PC-9 (cell line): Measurements from ENCODE around the gene C2orf49. TPM values are rescaled to one million over a fixed set of nuclear protein-coding genes. Genes with fewer than 3 reads are reported as not detected.

Experiments used
- BruUV-seq: library from RNA; stranded (reverse); fragments of 400-500 nt; replicated peaks from 2 replicates; lab custom pipeline; 2021; lab: Mats Ljungman, UMichigan
- CTCF ChIA-PET: fragments of 300-600 bp; sonication (Branson Sonifier 250); formaldehyde crosslinking; loops from one replicate; lab custom pipeline; 2022; ENCODE audit warnings: antibody characterized with exemption; lab: Charles Lee
- POLR2A ChIA-PET: fragments of 300-600 bp; sonication (Branson Sonifier 250); formaldehyde crosslinking; loops from one replicate; lab custom pipeline; 2022; ENCODE audit warnings: antibody characterized with exemption; ENCODE audit not compliant: unreplicated experiment; lab: Charles Lee
- DNase-seq, 2 experiments: peaks; one replicate each; pipeline versions ENCODE4 v3.0.0 to v3.0.0-alpha.2; 2015 to 2022; ENCODE audit warnings: mixed read lengths in 1 of 2
- H2AFZ ChIP-seq: fragments of 200-600 bp; sonication (generic); 2 replicates; pipeline ENCODE4 v1.8.1; 2017; ENCODE audit warnings: antibody characterized with exemption
- H3F3A ChIP-seq: fragments of 200-600 bp; sonication (generic); 2 replicates; pipeline ENCODE4 v1.8.1; 2017; ENCODE audit warnings: antibody characterized with exemption, mild to moderate bottlenecking, low read depth; ENCODE audit not compliant: insufficient read depth
- H3K27ac ChIP-seq: fragments of 200-600 bp; sonication (generic); 2 replicates; pipeline ENCODE4 v1.6.1; 2016; ENCODE audit warnings: mixed run types
- H3K27me3 ChIP-seq: fragments of 200-600 bp; sonication (generic); 2 replicates; pipeline ENCODE4 v1.6.1; 2016; ENCODE audit warnings: low read depth, mixed run types; ENCODE audit not compliant: insufficient read depth
- H3K36me3 ChIP-seq: fragments of 200-600 bp; sonication (generic); 2 replicates; pipeline ENCODE4 v1.6.1; 2016; ENCODE audit warnings: low read depth, mixed run types
- H3K4me1 ChIP-seq: fragments of 200-600 bp; sonication (generic); replicated peaks from 2 replicates; pipeline ENCODE4 v1.6.1; 2016; ENCODE audit warnings: mixed run types; ENCODE audit not compliant: insufficient read depth
- H3K4me2 ChIP-seq: fragments of 200-600 bp; sonication (generic); 2 replicates; pipeline ENCODE4 v1.6.1; 2017; ENCODE audit warnings: mixed run types
- H3K4me3 ChIP-seq: fragments of 200-600 bp; sonication (generic); 2 replicates; pipeline ENCODE4 v1.6.1; 2016; ENCODE audit warnings: mixed run types
- H3K79me2 ChIP-seq: fragments of 200-600 bp; sonication (generic); 2 replicates; pipeline ENCODE4 v1.6.1; 2017; ENCODE audit warnings: low read depth, mixed run types
- H3K9me2 ChIP-seq: fragments of 200-600 bp; sonication (generic); 2 replicates; pipeline ENCODE4 v1.8.1; 2017; ENCODE audit warnings: mild to moderate bottlenecking; ENCODE audit not compliant: insufficient read depth
- H3K9me3 ChIP-seq: fragments of 200-600 bp; sonication (generic); 2 replicates; pipeline ENCODE4 v1.8.1; 2016; ENCODE audit warnings: low read depth; ENCODE audit not compliant: insufficient read depth
- H4K20me1 ChIP-seq: fragments of 200-600 bp; sonication (generic); 2 replicates; pipeline ENCODE4 v1.8.1; 2017; ENCODE audit not compliant: insufficient read depth
- CTCF ChIP-seq: fragments of 200-600 bp; sonication (generic); conservative IDR thresholded peaks from 2 replicates; pipeline ENCODE4 v1.6.1; 2017; ENCODE audit warnings: mixed run types, antibody characterized with exemption, mild to moderate bottlenecking, moderate library complexity
- EZH2 ChIP-seq: fragments of 200-600 bp; sonication (generic); IDR thresholded peaks from 2 replicates; pipeline ENCODE4 v1.8.0; 2017; ENCODE audit warnings: antibody characterized with exemption, low read depth
- intact Hi-C: fragments of 100-400 bp; cut with micrococcal nuclease; formaldehyde crosslinking; loops from one replicate; pipeline ENCODE4 v1.10.0; 2022; ENCODE audit not compliant: unreplicated experiment
- total RNA-seq: library from RNA; stranded (reverse); gene quantifications from 2 replicates; pipeline ENCODE4 v1.2.3, GENCODE V29; 2021

Gene C2orf49
- total RNA-seq, 1 experiment from 2014 or later, result 16.2 TPM

- TF ChIP-seq EZH2 (no peak), CTCF (no peak)
- Histone ChIP-seq H3K79me2 (peaks cover 12% of the 10 kb centered on the region), H3K36me3 (0 out of 2 replicates have a peak, but pooled peaks cover 2% of the 10 kb centered on the region), H3K4me1 (no peaks in the 10 kb centered on the region), H3K4me3 (no peak overlapping the region), H3K9me3 (no peaks in the 10 kb centered on the region), H3K27me3 (no peaks in the 10 kb centered on the region), H2AFZ (no peak overlapping the region), H3K9me2 (no peaks in the 10 kb centered on the region), H3K27ac (no peak overlapping the region), H3K4me2 (no peak overlapping the region), H4K20me1 (peaks cover 8% of the 10 kb centered on the region; the same call in 1 of the 2 replicates), H3F3A (no peaks in the 10 kb centered on the region)
- CTCF ChIA-PET, result no interaction called here
- no peak for DNase-seq
- intact Hi-C loops, result no loop called here
- POLR2A ChIA-PET, result no interaction called here
- BruUV-seq, result no TSS peak
Measured at GRCh38 chr2:105308382-105309146, 28.8 kb upstream of the C2orf49 start.

- ChIA-PET POLR2A (no interaction called here), CTCF (no interaction called here)
- DNase-seq, result no peak
- Histone ChIP-seq H3K27me3 (no peaks in the 10 kb centered on the region), H3K4me1 (no peaks in the 10 kb centered on the region), H3K9me2 (no peaks in the 10 kb centered on the region), H3K79me2 (peaks cover 12% of the 10 kb centered on the region), H2AFZ (no peak overlapping the region), H3F3A (no peaks in the 10 kb centered on the region), H3K4me2 (no peak overlapping the region), H3K4me3 (no peak overlapping the region), H3K9me3 (no peaks in the 10 kb centered on the region), H4K20me1 (peaks cover 6% of the 10 kb centered on the region; the same call in 1 of the 2 replicates), H3K36me3 (no peaks in the 10 kb centered on the region), H3K27ac (no peak overlapping the region)
- intact Hi-C loops, result no loop called here
- BruUV-seq, result no TSS peak
- TF ChIP-seq EZH2 (no peak), CTCF (no peak)
Measured at GRCh38 chr2:105309147-105309545, 28.2 kb upstream of the C2orf49 start.

GRCh38 chr2:105313877-105314276 lies 23.5 kb upstream of the C2orf49 start:
- no peaks in the 10 kb centered on the region for H3K36me3 ChIP-seq
- no peak for DNase-seq
- BruUV-seq, result no TSS peak
- no peak overlapping the region for H3K4me2 ChIP-seq
- H3K4me3 ChIP-seq, result no peak overlapping the region
- no peaks in the 10 kb centered on the region for H3K9me2 ChIP-seq
- H3K79me2 ChIP-seq, result peaks cover 39% of the 10 kb centered on the region
- no peak for TF ChIP-seq CTCF
- no peaks in the 10 kb centered on the region for H3K4me1 ChIP-seq
- CTCF ChIA-PET, result interaction anchor here (0.6 to 0.7 kb wide), 2 partner anchors 26 to 32 kb away, joined by 3 to 5 read pairs; no protein-coding TSS in a partner anchor
- intact Hi-C loops, result no loop called here
- POLR2A ChIA-PET, result no interaction called here
- H3F3A ChIP-seq, result no peaks in the 10 kb centered on the region
- H4K20me1 ChIP-seq, result peaks cover 9% of the 10 kb centered on the region
- no peaks in the 10 kb centered on the region for H3K27me3 ChIP-seq
- no peaks in the 10 kb centered on the region for H3K9me3 ChIP-seq
- no peak overlapping the region for H3K27ac ChIP-seq
- H2AFZ ChIP-seq, result no peak overlapping the region
